ENCODE results near the gene HSPA6. TPM values are rescaled to one million over a fixed set of nuclear protein-coding genes. Genes with fewer than 3 reads are reported as not detected.
A peak's percentile ranks its signal among the peaks of the same experiment; 100 is the strongest.
"Not testable (repeated sequence)": the region's sequence is repeated elsewhere in the genome, so short reads cannot be mapped to it uniquely, and the experiment has no call there.

HSPA6 gene
- total RNA-seq, 4 donors from 2014 or later = 0.35 to 5.8 (median 0.91) TPM

GRCh38 chr1:161511018-161511755 lies 13.2 kb upstream of the HSPA6 start:
- no peaks in the 10 kb centered on the region for H3K36me3 ChIP-seq
- H3K27me3 ChIP-seq = no peaks in the 10 kb centered on the region
- H3K4me1 ChIP-seq = peaks cover 0 to 4% (median 0%) of the 10 kb centered on the region in 4 donors
- no peak for DNase-seq
- TF ChIP-seq POLR2A (IDR thresholded peaks at IDR 0.05) (no peak), CTCF (IDR thresholded peaks at IDR 0.05) (no peak)
- no peak overlapping the region for H3K27ac ChIP-seq
- no peak overlapping the region for H3K4me3 ChIP-seq
- H3K9me3 ChIP-seq = no peaks in the 10 kb centered on the region

GRCh38 chr1:161511756-161512060 lies 12.6 kb upstream of the HSPA6 start:
- TF ChIP-seq POLR2A (IDR thresholded peaks at IDR 0.05) (no peak), CTCF (IDR thresholded peaks at IDR 0.05) (no peak)
- Histone ChIP-seq H3K9me3 (no peaks in the 10 kb centered on the region), H3K27me3 (no peaks in the 10 kb centered on the region), H3K27ac (no peak overlapping the region), H3K4me3 (no peak overlapping the region), H3K36me3 (no peaks in the 10 kb centered on the region), H3K4me1 (peaks cover 0 to 4% (median 0%) of the 10 kb centered on the region in 4 donors)
- no peak for DNase-seq

GRCh38 chr1:161512636-161513447 lies 11.5 kb upstream of the HSPA6 start:
- not testable (repeated sequence) for H3K4me1 ChIP-seq, H3K27me3 ChIP-seq, H3K4me3 ChIP-seq, DNase-seq, H3K36me3 ChIP-seq, H3K9me3 ChIP-seq
- peak overlapping the region in 1 of 4 donors; percentile 9 for H3K27ac ChIP-seq

GRCh38 chr1:161513448-161513780 lies 10.9 kb upstream of the HSPA6 start:
- not testable (repeated sequence) for H3K4me3 ChIP-seq, DNase-seq, H3K36me3 ChIP-seq, H3K27me3 ChIP-seq, H3K9me3 ChIP-seq, H3K4me1 ChIP-seq
- H3K27ac ChIP-seq = peak overlapping the region in 2 of 4 donors; percentile 12 to 48

- not testable (repeated sequence) for H3K4me3 ChIP-seq, H3K27me3 ChIP-seq, H3K4me1 ChIP-seq, DNase-seq, H3K36me3 ChIP-seq, H3K9me3 ChIP-seq
- peak overlapping the region in 2 of 4 donors; percentile 12 to 48 for H3K27ac ChIP-seq
Observed at GRCh38 chr1:161513953-161514352, 10.4 kb upstream of the HSPA6 start.

- H3K4me1 ChIP-seq, H3K27me3 ChIP-seq, H3K9me3 ChIP-seq, H3K36me3 ChIP-seq, H3K27ac ChIP-seq, DNase-seq: not testable (repeated sequence)
- peak overlapping the region in 1 of 4 donors; percentile 85 for H3K4me3 ChIP-seq
Observed at GRCh38 chr1:161523041-161523816, 1.1 kb upstream of the HSPA6 start.

GRCh38 chr1:161524742-161525291 lies 477 bp downstream of the HSPA6 start:
- not testable (repeated sequence) for H3K27me3 ChIP-seq, H3K36me3 ChIP-seq, DNase-seq, H3K4me1 ChIP-seq, H3K9me3 ChIP-seq
- Histone ChIP-seq H3K4me3 (peak overlapping the region; percentile 34 to 85 (median 68)), H3K27ac (peak overlapping the region in 3 of 4 donors; percentile 39 to 79 (median 57))

- H3K36me3 ChIP-seq, H3K4me1 ChIP-seq, H3K27me3 ChIP-seq, DNase-seq, H3K9me3 ChIP-seq: not testable (repeated sequence)
- H3K27ac ChIP-seq = peak overlapping the region in 1 of 4 donors; percentile 39
- peak overlapping the region in 2 of 4 donors; percentile 69 to 85 for H3K4me3 ChIP-seq
Observed at GRCh38 chr1:161525321-161525720, 981 bp downstream of the HSPA6 start.

- not testable (repeated sequence) for H3K4me1 ChIP-seq, H3K4me3 ChIP-seq, H3K9me3 ChIP-seq, H3K36me3 ChIP-seq, H3K27ac ChIP-seq, H3K27me3 ChIP-seq, DNase-seq
Observed at GRCh38 chr1:161525918-161526317, 1.6 kb downstream of the HSPA6 start.

- not testable (repeated sequence) for DNase-seq, H3K9me3 ChIP-seq, H3K27ac ChIP-seq, H3K36me3 ChIP-seq, H3K27me3 ChIP-seq, H3K4me3 ChIP-seq, H3K4me1 ChIP-seq
Observed at GRCh38 chr1:161528550-161528949, 4.2 kb downstream of the HSPA6 start.

GRCh38 chr1:161529463-161530104 lies 5.2 kb downstream of the HSPA6 start:
- not testable (repeated sequence) for H3K4me1 ChIP-seq, DNase-seq, H3K36me3 ChIP-seq, H3K27me3 ChIP-seq, H3K9me3 ChIP-seq
- Histone ChIP-seq H3K27ac (peak overlapping the region in 1 of 4 donors; percentile 70), H3K4me3 (peak overlapping the region in 1 of 4 donors; percentile 47)

GRCh38 chr1:161530158-161530557 lies 5.8 kb downstream of the HSPA6 start:
- not testable (repeated sequence) for H3K27me3 ChIP-seq, H3K4me1 ChIP-seq, H3K9me3 ChIP-seq, H3K36me3 ChIP-seq
- Histone ChIP-seq H3K27ac (peak overlapping the region; percentile 66 to 90 (median 76)), H3K4me3 (peak overlapping the region; percentile 47 to 63 (median 57))
- DNase-seq = peak in 2 of 3 donors; percentile 48 to 76
